Eye (tissue), 1 donor: ENCODE results near the gene EGFR.

Experiments
- DNase-seq: peaks from one replicate; pipeline ENCODE4 v3.0.0-alpha.2; 2015

Gene EGFR

GRCh38 chr7:55131142-55131929 lies 112.5 kb downstream of the EGFR start:
- peak; percentile 56 for DNase-seq

DNA sequence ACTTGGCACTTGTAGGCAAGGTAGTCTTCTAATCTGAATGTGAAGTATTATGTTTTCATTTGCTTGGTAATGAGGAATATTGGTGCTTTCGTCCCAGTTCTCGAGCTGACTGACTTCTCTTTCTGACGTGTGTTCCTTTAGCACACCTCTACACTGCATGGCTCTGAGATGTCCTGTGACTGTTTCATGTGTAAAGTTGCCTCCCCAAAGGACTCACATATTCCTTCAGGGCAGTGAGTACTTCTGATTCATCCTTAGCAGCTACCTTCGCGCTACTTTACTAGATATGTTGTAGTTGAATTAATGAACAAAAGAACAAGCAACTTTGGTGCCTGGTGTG lies 113.7 kb downstream of the EGFR start:
- no peak for DNase-seq

DNA sequence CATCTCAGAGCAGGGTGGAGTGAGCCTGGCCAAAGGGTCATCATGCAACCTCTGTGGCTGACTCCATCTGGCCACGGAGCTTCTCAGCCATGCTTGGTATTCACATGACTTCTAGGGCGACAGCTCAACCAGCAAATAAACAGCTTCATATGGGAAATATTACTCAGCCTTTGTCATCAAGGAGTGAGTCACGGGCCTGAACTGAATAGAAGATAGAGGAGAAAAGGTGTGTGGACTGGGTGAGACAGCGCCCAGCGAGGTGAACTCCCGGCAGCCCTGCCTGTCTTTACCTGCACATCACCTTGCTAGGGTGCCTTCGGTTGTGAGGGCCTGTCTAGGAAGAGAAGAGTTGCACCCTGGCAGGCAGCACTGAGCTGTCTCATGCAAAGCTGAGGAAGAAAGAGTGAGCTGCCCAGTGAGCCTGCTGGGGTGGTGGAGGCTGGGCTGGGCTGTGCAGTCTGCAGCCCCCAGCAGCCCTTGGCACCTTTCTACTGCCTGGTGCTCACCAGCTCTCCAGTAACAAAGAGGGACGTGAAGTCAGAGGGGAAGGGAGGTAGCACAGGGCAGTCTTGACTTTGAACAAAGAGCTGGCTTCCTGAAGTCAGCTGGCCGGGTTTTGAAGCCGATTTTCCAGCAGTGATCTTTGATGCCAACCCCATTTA lies 114.2 kb downstream of the EGFR start:
- no peak for DNase-seq

- no peak for DNase-seq
Measured at GRCh38 chr7:55133630-55134358, 115.0 kb downstream of the EGFR start.

DNA sequence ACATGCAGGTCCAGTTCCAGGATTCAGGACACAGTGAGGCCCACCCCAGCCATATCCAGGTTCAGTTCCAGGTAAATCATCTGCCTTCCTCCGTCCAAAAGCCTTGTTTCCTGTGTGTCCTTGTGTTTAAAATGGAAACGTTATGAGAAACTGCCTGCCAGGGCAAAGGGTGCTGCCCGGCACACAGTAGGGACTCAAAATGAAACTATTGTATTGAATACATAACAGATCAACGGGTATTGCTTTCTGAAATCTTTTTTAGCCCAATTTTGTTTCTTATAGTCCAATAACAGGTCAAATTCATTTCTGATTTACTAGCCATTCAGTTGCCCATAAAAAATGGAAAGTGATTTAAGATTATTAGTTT lies 115.5 kb downstream of the EGFR start:
- DNase-seq, result no peak

DNA sequence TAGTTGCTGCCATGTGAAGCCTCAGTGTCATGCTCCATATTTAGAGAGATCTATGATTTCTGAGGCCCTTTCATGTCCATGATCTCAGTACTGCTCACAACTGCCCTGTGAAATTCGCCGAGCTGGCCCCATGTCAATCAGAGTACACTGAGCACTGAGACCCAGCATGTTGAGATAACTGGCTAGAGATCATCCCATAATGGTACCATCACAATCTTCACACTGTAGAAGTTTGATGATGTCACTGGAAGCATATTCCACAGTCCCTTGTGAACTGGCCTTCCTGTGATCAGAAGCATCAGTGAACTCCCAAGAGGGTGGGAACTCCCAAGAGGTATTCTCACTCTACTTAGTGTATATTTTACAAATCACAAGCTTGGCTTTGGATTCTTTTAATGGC lies 116.0 kb downstream of the EGFR start:
- no peak for DNase-seq

DNA sequence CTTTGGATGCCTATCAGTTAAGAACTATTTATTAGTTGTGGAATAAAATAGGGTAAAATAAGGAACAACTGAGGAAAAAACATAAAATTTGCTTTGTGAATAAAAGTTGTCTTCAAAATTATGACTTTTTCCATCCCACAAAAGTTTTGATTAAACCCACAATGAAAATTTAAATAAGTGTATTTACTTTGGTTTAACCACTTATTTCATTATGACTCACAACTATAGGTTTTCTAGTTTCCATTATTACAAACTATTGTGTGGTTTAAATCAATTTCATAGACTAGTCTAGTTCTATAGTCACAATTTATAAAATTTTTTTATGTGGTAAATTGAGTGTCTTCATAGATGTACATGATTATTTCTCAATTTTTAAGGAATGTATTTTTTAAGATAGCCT lies 116.6 kb downstream of the EGFR start:
- no peak for DNase-seq

GRCh38 chr7:55138663-55139062 lies 119.8 kb downstream of the EGFR start:
- no peak for DNase-seq

DNA sequence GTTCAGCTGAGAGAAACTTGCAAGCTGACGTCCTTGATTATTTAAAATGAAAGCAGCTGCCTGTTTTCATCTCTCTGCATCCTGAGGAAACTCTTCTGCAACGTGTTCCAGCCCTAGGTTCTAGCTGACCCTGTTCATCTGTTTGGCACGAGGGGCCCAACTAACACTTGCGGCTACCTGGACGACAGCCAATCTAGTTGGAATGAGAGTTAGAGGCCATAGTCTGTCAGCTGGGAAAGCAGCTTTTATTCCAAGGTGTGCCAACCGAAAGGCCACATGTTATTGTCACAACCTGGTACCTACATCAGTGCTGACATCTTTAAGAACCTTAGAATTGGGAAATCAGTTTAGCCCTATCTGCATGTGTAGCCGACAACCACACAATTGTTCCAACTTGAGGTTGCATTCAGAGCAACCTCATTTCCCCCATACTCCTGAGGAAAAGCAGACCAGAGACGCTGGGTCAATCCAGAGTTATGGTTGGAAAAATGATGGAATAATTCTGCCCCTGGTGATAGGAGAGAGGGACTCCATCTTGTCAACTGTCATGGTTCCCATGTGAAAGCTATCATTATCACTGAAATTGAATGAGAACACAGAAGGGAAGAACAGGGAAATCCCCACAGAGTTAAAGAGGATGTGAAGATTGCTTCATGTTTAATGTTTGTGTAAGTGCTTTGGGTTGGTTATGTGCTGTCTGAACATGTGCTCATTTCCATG lies 121.6 kb downstream of the EGFR start:
- no peak for DNase-seq

GRCh38 chr7:55140941-55141278 lies 122.1 kb downstream of the EGFR start:
- DNase-seq, result peak; percentile 38

DNA sequence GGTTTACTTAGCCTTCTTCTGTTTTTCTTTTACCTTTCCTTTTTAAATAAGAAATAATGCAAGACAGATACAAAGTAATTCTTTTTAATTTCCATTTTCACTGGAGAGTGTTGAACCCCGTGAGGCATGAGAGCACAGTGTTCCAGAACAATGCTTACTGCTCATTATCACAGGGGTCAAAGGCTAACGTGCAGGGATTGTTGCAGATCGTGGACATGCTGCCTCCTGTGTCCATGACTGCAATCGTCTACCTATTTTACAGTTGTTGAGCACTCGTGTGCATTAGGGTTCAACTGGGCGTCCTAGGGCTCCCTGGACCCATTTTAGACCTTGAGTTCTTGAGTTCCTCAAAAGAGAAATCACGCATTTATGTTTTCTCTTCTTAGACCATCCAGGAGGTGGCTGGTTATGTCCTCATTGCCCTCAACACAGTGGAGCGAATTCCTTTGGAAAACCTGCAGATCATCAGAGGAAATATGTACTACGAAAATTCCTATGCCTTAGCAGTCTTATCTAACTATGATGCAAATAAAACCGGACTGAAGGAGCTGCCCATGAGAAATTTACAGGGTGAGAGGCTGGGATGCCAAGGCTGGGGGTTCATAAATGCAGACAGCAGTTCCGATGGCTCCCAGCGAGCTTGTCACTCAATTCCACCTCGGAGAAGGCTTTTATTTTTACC lies 124.2 kb downstream of the EGFR start:
- DNase-seq, result no peak

- DNase-seq, result no peak
Measured at GRCh38 chr7:55144333-55145317, 125.8 kb downstream of the EGFR start.

GRCh38 chr7:55145606-55146005 lies 126.8 kb downstream of the EGFR start:
- DNase-seq, result no peak

DNA sequence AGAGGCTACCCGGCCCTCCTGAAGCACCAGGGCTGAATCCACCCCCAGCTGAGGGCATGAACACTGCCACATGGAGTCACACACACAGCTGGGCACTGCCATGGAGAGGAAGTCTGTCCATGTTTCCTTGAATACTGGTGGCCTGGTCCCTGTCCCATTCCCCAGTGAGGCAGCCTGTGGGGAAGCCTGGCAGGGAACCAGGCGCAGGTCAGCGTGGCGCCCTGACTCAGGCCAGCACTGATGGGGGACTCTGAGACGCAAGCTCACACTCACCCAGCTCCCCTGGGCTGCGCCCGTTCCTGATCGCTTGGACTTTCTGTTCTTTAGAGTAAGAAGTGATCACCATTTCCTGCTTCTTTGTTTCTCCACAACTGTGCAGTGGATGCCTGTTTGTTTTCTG lies 128.3 kb downstream of the EGFR start:
- DNase-seq, result no peak

GRCh38 chr7:55147736-55148135 lies 128.9 kb downstream of the EGFR start:
- DNase-seq, result no peak

- DNase-seq, result no peak
Measured at GRCh38 chr7:55148571-55148970, 129.8 kb downstream of the EGFR start.

- no peak for DNase-seq
Measured at GRCh38 chr7:55149001-55149400, 130.2 kb downstream of the EGFR start.

DNA sequence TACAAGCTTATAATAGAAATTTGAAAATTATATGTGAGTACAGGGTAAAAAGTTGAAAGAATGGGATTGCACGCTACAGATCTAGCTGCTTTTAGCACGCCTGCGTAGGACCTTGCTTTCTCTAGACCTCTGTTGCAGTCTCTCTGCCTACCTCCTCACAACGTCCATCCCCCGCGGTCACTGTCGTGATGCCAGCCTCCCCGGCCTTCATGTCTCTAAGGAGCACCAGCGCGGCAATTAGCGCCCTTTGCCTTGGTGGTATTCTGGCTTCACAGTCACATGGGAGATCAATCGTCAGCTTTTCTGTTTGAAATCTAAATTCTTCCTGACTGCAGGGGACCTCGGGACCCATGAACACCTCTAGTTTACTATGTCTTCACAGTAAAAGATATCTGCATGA lies 131.3 kb downstream of the EGFR start:
- DNase-seq, result no peak

GRCh38 chr7:55150709-55151451 lies 132.1 kb downstream of the EGFR start:
- no peak for DNase-seq

DNA sequence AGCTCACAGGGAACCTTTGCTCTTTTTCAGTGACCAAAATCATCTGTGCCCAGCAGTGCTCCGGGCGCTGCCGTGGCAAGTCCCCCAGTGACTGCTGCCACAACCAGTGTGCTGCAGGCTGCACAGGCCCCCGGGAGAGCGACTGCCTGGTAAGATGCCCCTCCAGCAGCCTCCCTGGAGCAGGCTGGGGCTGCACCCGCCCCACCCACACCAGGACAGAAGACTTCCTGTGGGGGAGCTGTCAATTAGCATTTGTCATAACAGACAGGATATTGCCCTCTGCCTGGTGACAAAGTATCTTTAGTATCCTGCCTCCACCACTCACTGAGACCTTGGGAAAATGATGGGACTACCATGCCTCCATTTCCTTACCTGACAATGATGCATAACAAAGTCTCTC lies 133.7 kb downstream of the EGFR start:
- DNase-seq, result no peak

DNA sequence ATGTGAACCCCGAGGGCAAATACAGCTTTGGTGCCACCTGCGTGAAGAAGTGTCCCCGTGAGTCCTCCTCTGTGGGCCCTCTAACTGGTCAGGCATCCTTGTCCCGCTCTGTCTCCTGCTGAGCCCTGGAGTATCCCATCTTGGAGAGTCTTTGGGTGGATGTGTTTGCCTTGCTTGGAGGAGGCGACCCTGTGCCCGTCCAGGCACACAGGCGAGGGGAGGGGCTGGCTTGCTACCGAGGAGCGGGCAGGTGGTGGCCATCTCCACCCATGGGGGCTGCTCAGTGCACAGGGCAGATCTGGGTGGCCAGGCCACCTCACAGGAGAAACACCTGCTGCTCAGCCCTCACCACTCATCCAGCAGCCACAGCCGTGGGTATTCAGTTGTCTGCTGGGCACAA lies 135.3 kb downstream of the EGFR start:
- no peak for DNase-seq
